ENCODE results near the gene SS18L1. TPM values are rescaled to one million over a fixed set of nuclear protein-coding genes. Genes with fewer than 3 reads are reported as not detected.

Gene SS18L1
- total and polyA plus RNA-seq, 12 donors: 9.0 to 45.7 (median 14.4) TPM

DNA sequence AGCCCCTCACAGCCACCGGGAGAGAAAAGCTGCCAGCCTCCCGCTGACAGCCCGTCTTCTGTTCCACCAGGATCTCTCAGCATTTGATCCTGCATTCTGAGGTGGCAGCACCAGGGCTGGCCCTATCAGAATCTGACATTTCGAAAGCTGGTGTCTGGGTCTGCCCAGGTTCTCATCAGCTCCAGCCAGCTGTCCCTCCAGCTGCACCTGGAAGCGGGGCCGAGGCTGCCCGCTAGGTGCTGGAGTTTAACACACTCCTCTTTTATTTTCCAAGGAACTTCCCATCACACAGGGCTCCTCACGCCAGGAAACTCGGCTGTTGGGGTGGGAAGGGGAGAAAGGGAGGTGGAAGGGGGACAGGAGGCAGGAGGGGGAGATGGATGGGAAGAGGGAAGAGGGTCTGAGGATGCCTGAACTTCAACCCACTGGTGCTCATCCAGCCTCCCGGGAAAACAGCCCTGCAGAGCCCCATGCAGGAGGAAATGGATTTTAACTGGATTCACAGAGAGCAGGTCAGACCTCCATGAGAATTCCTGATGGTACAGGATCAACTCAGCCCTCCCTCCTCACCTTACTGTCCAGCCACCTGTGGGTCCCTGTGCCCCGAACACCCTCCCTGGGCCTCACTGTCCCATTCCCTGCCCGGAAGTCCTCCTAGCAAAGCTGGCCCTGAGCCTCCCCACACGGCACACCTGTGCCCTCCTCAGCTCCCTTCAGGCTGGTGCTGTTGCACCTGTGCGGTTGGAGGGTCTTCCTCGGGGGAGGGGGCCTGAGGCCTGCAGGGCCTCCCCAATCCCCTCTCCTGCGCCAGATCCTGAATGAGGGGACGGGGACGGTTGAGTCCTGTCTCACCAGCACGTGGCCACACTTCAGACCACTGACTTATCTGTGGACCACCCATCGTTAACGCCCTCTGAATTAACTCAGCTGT is 25.2 kb upstream of the SS18L1 start:
- intact Hi-C loops (cut with DNase I): loop anchor here in 1 of 2 donors (5.0 kb wide), 1 partner anchor 51 kb away; the partner anchor contains the start of gene TAF4
- TF ChIP-seq POLR2A (IDR thresholded peaks at IDR 0.05): no peak
- TF ChIP-seq, protein P1, sequence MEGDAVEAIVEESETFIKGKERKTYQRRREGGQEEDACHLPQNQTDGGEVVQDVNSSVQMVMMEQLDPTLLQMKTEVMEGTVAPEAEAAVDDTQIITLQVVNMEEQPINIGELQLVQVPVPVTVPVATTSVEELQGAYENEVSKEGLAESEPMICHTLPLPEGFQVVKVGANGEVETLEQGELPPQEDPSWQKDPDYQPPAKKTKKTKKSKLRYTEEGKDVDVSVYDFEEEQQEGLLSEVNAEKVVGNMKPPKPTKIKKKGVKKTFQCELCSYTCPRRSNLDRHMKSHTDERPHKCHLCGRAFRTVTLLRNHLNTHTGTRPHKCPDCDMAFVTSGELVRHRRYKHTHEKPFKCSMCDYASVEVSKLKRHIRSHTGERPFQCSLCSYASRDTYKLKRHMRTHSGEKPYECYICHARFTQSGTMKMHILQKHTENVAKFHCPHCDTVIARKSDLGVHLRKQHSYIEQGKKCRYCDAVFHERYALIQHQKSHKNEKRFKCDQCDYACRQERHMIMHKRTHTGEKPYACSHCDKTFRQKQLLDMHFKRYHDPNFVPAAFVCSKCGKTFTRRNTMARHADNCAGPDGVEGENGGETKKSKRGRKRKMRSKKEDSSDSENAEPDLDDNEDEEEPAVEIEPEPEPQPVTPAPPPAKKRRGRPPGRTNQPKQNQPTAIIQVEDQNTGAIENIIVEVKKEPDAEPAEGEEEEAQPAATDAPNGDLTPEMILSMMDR (IDR thresholded peaks at IDR 0.05): no peak
- 68 to 84% (median 77%) methylated on average over 15 to 21 of the region's 21 CpGs for WGBS, 4 donors

GRCh38 chr20:62119115-62119514 is 24.5 kb upstream of the SS18L1 start:
- Histone ChIP-seq H3K4me3 (no peak overlapping the region), H3K27me3 (no peaks in the 10 kb centered on the region), H3K27ac (no peak overlapping the region), H3K36me3 (replicated peaks in 1 of 2) (no peaks in the 10 kb centered on the region), H3K4me1 (replicated peaks in 1 of 2) (peaks cover 9 to 10% of the 10 kb centered on the region in 2 donors), H3K9me3 (replicated peaks in 1 of 3) (no peaks in the 10 kb centered on the region)
- 75 to 100% (median 86%) methylated on average over 1 to 5 of the region's 5 CpGs for WGBS, 4 donors
- TF ChIP-seq, protein P1 (IDR thresholded peaks at IDR 0.05): no peak
- no peak for TF ChIP-seq POLR2A (IDR thresholded peaks at IDR 0.05)
- no peak for DNase-seq
- intact Hi-C loops (cut with DNase I): loop anchor here in 1 of 2 donors (5.0 kb wide), 1 partner anchor 52 kb away; the partner anchor contains the start of gene TAF4

More for the DNA sequence above, 25.2 kb upstream of the SS18L1 start:
- no peaks in the 10 kb centered on the region for H3K36me3 ChIP-seq (replicated peaks in 1 of 2)
- H3K4me1 ChIP-seq (replicated peaks in 1 of 2): peaks cover 2 to 3% of the 10 kb centered on the region in 2 donors
- H3K27me3 ChIP-seq: no peaks in the 10 kb centered on the region
- H3K4me3 ChIP-seq: no peak overlapping the region
- DNase-seq: no peak
- H3K27ac ChIP-seq: no peak overlapping the region
- H3K9me3 ChIP-seq (replicated peaks in 1 of 3): no peaks in the 10 kb centered on the region

- TF ChIP-seq, protein P1 (IDR thresholded peaks at IDR 0.05): no peak
- no peak for TF ChIP-seq POLR2A (IDR thresholded peaks at IDR 0.05)
- 47 to 61% (median 52%) methylated on average over 2 to 10 of the region's 10 CpGs for WGBS, 4 donors
- Histone ChIP-seq H3K27ac (no peak overlapping the region), H3K4me3 (no peak overlapping the region), H3K36me3 (replicated peaks in 1 of 2) (no peaks in the 10 kb centered on the region), H3K9me3 (replicated peaks in 1 of 3) (no peaks in the 10 kb centered on the region), H3K27me3 (no peaks in the 10 kb centered on the region), H3K4me1 (replicated peaks in 1 of 2) (peaks cover 9 to 15% of the 10 kb centered on the region in 2 donors)
- DNase-seq: peak in 1 of 7 donors; percentile 26
- intact Hi-C loops (cut with DNase I): loop anchor here in 1 of 2 donors (5.0 kb wide), 1 partner anchor 52 kb away; the partner anchor contains the start of gene TAF4
These were observed 23.8 kb upstream of the SS18L1 start for GRCh38 chr20:62119591-62120364.

GRCh38 chr20:62120365-62120762 is 23.2 kb upstream of the SS18L1 start:
- 88 to 93% (median 91%) methylated on average over 5 of the region's 5 CpGs for WGBS, 4 donors
- Histone ChIP-seq H3K27ac (no peak overlapping the region), H3K36me3 (replicated peaks in 1 of 2) (peaks cover 0 to 4% of the 10 kb centered on the region in 2 donors), H3K4me1 (replicated peaks in 1 of 2) (peaks cover 9 to 15% of the 10 kb centered on the region in 2 donors), H3K27me3 (no peaks in the 10 kb centered on the region), H3K9me3 (replicated peaks in 1 of 3) (no peaks in the 10 kb centered on the region), H3K4me3 (no peak overlapping the region)
- intact Hi-C loops (cut with DNase I): no loop called here
- TF ChIP-seq POLR2A (IDR thresholded peaks at IDR 0.05): no peak
- TF ChIP-seq, protein P1 (IDR thresholded peaks at IDR 0.05): no peak
- DNase-seq: no peak
